Bone marrow (tissue), 2 donors: ENCODE data around the gene ZNF737.
"Not testable (repeated sequence)": the region's sequence is repeated elsewhere in the genome, so short reads cannot be mapped to it uniquely, and the experiment has no call there.

ENCODE experiments used
- DNase-seq, 2 donors: peaks; one replicate each; lab custom pipeline; 2025; lab: John Stamatoyannopoulos, UW

ZNF737 gene

GRCh38 chr19:20565321-20566018 is at the start of gene ZNF737:
ZNF737 (minus strand) TSS chr19:20565781; CDS start chr19:20565640, 141 bp downstream.
- peak; percentile 29 to 33 for DNase-seq

GRCh38 chr19:20614971-20615370 is 49.4 kb upstream of the ZNF737 start:
- not testable (repeated sequence) for DNase-seq

GRCh38 chr19:20612711-20613316 is 47.2 kb upstream of the ZNF737 start:
- DNase-seq: no peak

GRCh38 chr19:20611866-20612265 is 46.3 kb upstream of the ZNF737 start:
- no peak for DNase-seq

GRCh38 chr19:20607943-20608342 is 42.4 kb upstream of the ZNF737 start:
- DNase-seq: no peak

GRCh38 chr19:20558571-20558970 is 7.0 kb downstream of the ZNF737 start:
- DNase-seq: no peak

GRCh38 chr19:20558011-20558410 is 7.6 kb downstream of the ZNF737 start:
- peak in 1 of 2 donors; percentile 1 for DNase-seq

- not testable (repeated sequence) for DNase-seq
Observed at GRCh38 chr19:20544667-20545333, 20.8 kb downstream of the ZNF737 start.

- DNase-seq: not testable (repeated sequence)
Observed at GRCh38 chr19:20530303-20530702, 35.3 kb downstream of the ZNF737 start.

- DNase-seq: no peak
Observed at GRCh38 chr19:20513189-20513904, 52.2 kb downstream of the ZNF737 start.

GRCh38 chr19:20503476-20503875 is 62.1 kb downstream of the ZNF737 start:
- no peak for DNase-seq
